Tibial nerve (tissue), 4 donors: ENCODE data around the gene KDM4C. TPM values are rescaled to one million over a fixed set of nuclear protein-coding genes. Genes with fewer than 3 reads are reported as not detected.

Experiments
- DNase-seq, 2 donors: peaks; one replicate each; pipeline ENCODE4 v3.0.0-alpha.2; 2019; ENCODE audit warnings: low spot score in 2 of 2
- H3K27ac ChIP-seq, 4 donors: fragments of 200-600 bp; sonication (generic) in 3 of 4; one replicate each; pipeline ENCODE4 v1.5.1; 2017 to 2019; ENCODE audit warnings: mild to moderate bottlenecking in 1 of 4
- H3K27me3 ChIP-seq, 2 donors: fragments of 200-600 bp; sonication (generic) in 1 of 2; one replicate each; pipeline versions ENCODE4 v1.5.1 to v1.6.0; 2017 to 2019
- H3K36me3 ChIP-seq, 3 donors: fragments of 200-600 bp; sonication (generic); one replicate each; pipeline ENCODE4 v1.5.1; 2018 to 2019
- H3K4me1 ChIP-seq, 4 donors: fragments of 200-600 bp; sonication (generic) in 3 of 4; one replicate each; pipeline ENCODE4 v1.5.1; 2017 to 2019
- H3K4me3 ChIP-seq, 4 donors: fragments of 200-600 bp; sonication (generic) in 3 of 4; one replicate each; pipeline ENCODE4 v1.5.1; 2017 to 2019; ENCODE audit warnings: mild to moderate bottlenecking in 1 of 4, moderate library complexity in 1 of 4
- H3K9me3 ChIP-seq, 4 donors: fragments of 200-600 bp; sonication (generic) in 3 of 4; one replicate each; pipeline ENCODE4 v1.5.1; 2017 to 2019
- CTCF ChIP-seq, 5 experiments: fragments of 200-600 bp in 3 of 5; fragments of 450-650 bp in 2 of 5; sonication (generic) in 3 of 5; IDR thresholded peaks; one replicate each; pipeline ENCODE4 v1.5.1; 2016 to 2019; ENCODE audit warnings: antibody characterized with exemption in 5 of 5, mild to moderate bottlenecking in 3 of 5, moderate library complexity in 2 of 5
- EP300 ChIP-seq, 2 donors: sonication (generic); formaldehyde crosslinking; IDR thresholded peaks; one replicate each; pipeline ENCODE4 v1.6.1; 2017; ENCODE audit warnings: antibody characterized with exemption in 2 of 2, mild to moderate bottlenecking in 1 of 2
- POLR2A ChIP-seq, 2 donors: fragments of 450-650 bp; IDR thresholded peaks; one replicate each; pipeline ENCODE4 v1.6.1; 2017; ENCODE audit warnings: antibody characterized with exemption in 2 of 2, mild to moderate bottlenecking in 2 of 2, moderate library complexity in 2 of 2
- WGBS, 2 donors: methylation state at CpG; one replicate each; pipeline ENCODE4 v1.1.5; 2018; 5-methylcytosine and 5-hydroxymethylcytosine counted together
- total RNA-seq, 4 donors: library from RNA; depleted of rRNA; stranded (reverse); fragments of >200 nt; gene quantifications; one replicate each; pipeline ENCODE4 v1.1.0, GENCODE V29; 2016

KDM4C gene
- total RNA-seq, 4 donors from 2014 or later = 27.8 to 47.7 (median 38.1) TPM

- H3K4me1 ChIP-seq = peaks cover 0 to 32% (median 5%) of the 10 kb centered on the region in 4 donors
- H3K27me3 ChIP-seq = no peaks in the 10 kb centered on the region
- H3K4me3 ChIP-seq = no peak overlapping the region
- WGBS, 2 donors = 87 to 89% methylated on average over 4 of the region's 4 CpGs
- no peak for DNase-seq
- TF ChIP-seq POLR2A (IDR thresholded peaks at IDR 0.05) = no peak
- no peak for TF ChIP-seq EP300 (IDR thresholded peaks at IDR 0.05)
- no peak for TF ChIP-seq CTCF (IDR thresholded peaks at IDR 0.05)
- H3K9me3 ChIP-seq = no peaks in the 10 kb centered on the region
- no peaks in the 10 kb centered on the region for H3K36me3 ChIP-seq
- no peak overlapping the region for H3K27ac ChIP-seq
Measured at GRCh38 chr9:6942406-6942805, 184.6 kb downstream of the KDM4C start.

- Histone ChIP-seq H3K27ac (no peak overlapping the region), H3K9me3 (no peaks in the 10 kb centered on the region), H3K4me3 (no peak overlapping the region), H3K36me3 (no peaks in the 10 kb centered on the region), H3K4me1 (peaks cover 0 to 23% (median 7%) of the 10 kb centered on the region in 4 donors), H3K27me3 (no peaks in the 10 kb centered on the region)
- no peak for DNase-seq
- TF ChIP-seq CTCF (IDR thresholded peaks at IDR 0.05) (no peak), POLR2A (IDR thresholded peaks at IDR 0.05) (no peak), EP300 (IDR thresholded peaks at IDR 0.05) (no peak)
- WGBS, 2 donors = 88 to 95% methylated on average over 6 of the region's 6 CpGs
Measured at GRCh38 chr9:6943293-6943692, 185.5 kb downstream of the KDM4C start.

DNA sequence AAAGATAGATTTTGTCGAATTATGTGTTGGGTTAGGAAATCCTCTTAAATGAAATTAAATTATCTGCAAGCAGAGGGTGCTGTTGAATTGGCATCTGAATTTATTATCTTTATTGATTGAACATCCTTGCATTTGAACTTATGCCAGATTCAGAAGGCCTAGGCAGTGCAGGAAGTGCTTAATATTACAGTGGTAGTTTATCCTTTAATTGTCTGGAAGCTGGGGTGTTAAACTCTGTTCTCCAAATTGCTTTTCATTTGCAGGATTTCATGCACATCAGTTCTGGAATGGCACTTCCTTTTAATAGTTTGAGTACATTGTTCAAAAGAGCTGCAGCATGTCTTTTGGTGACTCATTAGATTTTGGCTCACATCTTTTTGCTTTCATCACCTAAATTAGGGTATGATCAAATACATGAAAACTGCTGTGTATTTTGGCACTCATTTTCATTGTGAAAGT lies 186.3 kb downstream of the KDM4C start:
- H3K36me3 ChIP-seq = no peaks in the 10 kb centered on the region
- H3K27ac ChIP-seq = no peak overlapping the region
- WGBS, 2 donors = 65 to 80% methylated on average over 1 of the region's 1 CpG
- DNase-seq = no peak
- no peaks in the 10 kb centered on the region for H3K9me3 ChIP-seq
- no peak overlapping the region for H3K4me3 ChIP-seq
- no peak for TF ChIP-seq CTCF (IDR thresholded peaks at IDR 0.05)
- TF ChIP-seq EP300 (IDR thresholded peaks at IDR 0.05) = no peak
- TF ChIP-seq POLR2A (IDR thresholded peaks at IDR 0.05) = no peak
- H3K27me3 ChIP-seq = no peaks in the 10 kb centered on the region
- H3K4me1 ChIP-seq = peaks cover 0 to 15% (median 4%) of the 10 kb centered on the region in 4 donors

DNA sequence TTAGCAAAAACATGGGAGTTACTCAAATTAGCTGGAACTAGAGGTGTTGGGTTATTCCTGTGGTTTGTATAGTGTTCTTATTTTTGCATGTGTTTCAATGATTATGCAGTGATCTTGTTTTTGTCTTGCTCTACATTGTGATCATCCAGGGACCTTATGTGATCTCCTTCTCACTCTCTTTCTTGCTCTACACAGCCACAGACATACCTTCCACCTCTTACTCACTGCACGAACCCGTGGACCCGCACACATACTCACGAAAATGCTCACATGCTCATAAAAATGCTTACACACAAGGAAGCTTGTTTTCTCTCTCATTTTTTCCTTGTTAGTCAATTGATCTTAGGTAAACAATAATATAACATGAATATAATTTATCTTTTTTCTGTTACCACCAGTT lies 187.1 kb downstream of the KDM4C start:
- no peak overlapping the region for H3K27ac ChIP-seq

DNA sequence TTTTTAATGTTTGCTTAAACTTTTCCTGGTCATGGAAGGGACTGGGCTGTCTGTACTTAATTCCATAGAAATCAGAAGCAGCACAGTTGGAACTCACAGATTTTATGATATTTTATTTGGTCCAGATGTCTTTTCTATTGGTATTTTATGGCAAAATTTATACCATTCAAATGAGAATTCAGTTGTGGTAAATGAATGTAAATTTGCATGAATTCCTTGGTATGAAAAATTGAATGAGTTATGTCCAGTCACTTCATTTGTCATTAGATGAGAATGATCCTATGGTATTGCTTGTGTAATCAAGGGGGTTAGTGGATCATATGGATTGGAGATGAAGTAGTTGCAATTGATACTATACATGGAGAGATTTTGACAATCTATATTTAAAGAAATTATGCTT lies 188.0 kb downstream of the KDM4C start:
- TF ChIP-seq POLR2A (IDR thresholded peaks at IDR 0.05) (no peak), CTCF (IDR thresholded peaks at IDR 0.05) (no peak), EP300 (IDR thresholded peaks at IDR 0.05) (no peak)
- Histone ChIP-seq H3K27me3 (no peaks in the 10 kb centered on the region), H3K27ac (no peak overlapping the region), H3K4me3 (no peak overlapping the region), H3K9me3 (no peaks in the 10 kb centered on the region), H3K36me3 (no peaks in the 10 kb centered on the region), H3K4me1 (peaks cover 0 to 15% (median 4%) of the 10 kb centered on the region in 4 donors)
- no peak for DNase-seq

More for the DNA sequence above, 187.1 kb downstream of the KDM4C start:
- no peaks in the 10 kb centered on the region for H3K27me3 ChIP-seq
- H3K4me3 ChIP-seq = no peak overlapping the region
- no peaks in the 10 kb centered on the region for H3K9me3 ChIP-seq
- H3K36me3 ChIP-seq = no peaks in the 10 kb centered on the region
- H3K4me1 ChIP-seq = peaks cover 0 to 15% (median 4%) of the 10 kb centered on the region in 4 donors
- 92 to 94% methylated on average over 4 of the region's 4 CpGs for WGBS, 2 donors
- DNase-seq = no peak
- no peak for TF ChIP-seq EP300 (IDR thresholded peaks at IDR 0.05)
- no peak for TF ChIP-seq CTCF (IDR thresholded peaks at IDR 0.05)
- TF ChIP-seq POLR2A (IDR thresholded peaks at IDR 0.05) = no peak
